ENCODE results near the gene UBL4B.

Gene UBL4B

DNA sequence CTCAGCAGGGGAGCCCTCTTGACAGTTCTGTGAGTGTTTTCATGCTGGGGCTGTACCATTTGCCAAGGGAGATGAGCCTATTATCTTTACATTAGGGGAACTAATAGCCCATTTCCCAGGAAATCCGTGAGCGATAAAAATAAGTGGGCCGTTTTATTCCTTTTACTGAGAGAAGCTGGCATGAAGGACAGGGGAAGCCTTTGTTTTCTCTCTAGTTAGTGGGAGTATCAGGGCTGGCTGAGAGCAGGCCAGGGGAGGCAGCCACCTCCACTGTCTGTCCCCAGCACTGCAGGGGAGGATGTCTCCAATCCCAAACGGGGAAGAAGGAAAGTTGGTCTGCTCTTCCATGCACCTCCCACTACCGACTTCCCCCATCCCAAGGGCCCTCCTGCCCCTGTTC, 2.5 kb downstream of the UBL4B start:
- no peak for DNase-seq (ENCODE audit: low read depth)

DNA sequence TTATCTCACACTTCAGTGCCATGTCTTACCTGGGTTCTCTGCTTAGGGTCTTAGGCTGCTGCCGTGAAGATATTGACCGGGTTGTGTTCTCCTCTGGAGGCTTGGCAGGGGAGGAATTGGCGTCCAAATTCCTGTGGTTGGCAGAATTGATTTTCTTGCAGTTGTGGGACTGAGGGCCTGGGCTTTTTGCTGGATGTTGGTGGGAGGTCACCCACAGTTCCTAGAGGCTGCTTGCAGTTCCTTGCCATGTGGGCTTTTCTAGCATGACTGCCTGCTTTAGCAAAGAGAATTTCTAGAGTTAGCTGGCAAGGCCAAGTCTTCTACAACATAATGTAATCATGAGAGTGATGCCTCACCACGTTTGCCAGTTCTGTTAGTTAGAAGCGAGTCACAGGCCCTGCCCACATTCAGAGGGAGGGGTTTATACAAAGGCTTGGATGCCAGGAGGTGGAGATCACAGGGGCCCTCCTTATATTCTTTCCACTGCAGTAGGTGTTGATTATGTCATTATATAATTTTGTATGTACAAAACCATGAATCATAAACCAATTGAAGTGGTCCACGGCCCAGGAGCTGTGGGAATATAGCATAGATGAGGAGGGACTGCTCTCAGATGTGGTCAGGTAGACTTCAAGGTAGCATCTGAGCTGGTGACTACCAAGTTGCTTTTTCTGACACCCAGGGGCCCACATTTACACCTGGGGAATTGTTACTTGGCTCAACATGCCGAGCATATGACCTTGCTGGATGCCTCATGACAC, 6.6 kb downstream of the UBL4B start:
- no peak for DNase-seq (ENCODE audit: low read depth)

DNA sequence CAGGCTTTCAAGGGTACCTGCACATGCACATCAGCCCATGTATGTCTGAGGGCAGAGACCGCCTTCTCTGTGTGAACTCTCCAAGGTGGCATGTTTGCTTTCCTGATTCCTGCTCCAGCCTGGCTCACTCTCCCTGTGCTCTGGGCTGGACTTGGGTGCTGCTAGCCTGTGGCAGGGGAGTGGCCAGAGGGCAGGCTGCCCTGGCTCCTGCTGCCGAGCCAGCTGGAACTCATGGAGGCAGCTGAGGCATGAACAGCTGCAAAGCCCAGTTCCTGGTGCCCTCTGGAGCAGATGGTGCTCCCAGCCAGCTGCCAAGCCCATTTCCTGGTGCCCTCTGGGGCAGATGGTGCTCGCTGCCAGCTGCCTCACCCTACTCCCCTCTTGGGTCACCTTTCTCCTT, 7.6 kb downstream of the UBL4B start:
- no peak for DNase-seq (ENCODE audit: low read depth)

DNA sequence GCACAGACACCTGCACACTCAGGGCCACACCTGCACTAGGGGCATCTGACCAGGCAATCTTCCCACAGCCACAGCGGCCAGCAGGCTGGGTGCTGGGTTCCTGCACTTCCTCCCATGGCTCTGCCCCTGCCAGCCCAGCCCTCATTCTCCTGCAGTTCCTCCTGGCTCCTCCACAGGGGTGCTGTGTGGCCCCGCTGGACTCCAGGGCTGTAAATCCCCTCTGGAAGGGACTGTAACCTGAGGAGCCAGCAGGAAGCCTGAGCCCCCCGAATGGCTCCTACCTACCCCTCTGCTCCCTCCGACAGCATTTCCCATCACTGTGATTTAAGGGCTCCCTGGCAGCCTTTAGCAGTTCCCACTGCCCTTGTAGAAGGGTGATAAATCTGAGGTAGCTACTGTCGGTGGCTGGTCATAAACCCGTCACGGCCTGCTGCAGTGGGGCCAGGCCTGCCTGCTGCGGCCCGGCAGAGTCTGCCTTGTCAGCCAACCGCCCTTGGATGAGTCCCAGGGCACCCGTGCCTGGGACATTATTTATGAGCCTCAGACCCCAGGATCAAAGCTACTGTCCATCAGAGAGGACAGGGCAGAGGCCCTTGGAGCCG, 8.8 kb downstream of the UBL4B start:
- DNase-seq (ENCODE audit: low read depth), result no peak

DNA sequence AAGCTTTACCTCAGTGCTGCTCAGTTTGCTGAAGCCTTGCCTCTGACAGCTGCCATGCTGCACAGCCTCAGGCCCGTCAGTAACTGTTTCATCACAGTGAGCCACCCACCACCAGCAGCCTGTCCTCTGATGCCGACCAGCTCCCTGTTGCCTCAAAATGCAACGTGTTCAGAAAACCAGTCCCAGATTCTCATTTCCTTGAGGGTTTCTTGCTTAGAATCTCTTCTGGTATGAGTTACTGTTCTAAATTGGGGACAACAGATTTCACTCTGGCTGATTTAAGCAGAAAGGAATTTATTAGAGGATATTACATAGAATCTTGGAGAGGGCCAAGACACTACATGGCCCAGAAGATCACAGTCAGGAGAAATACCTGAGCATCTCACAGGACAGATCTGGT, 11.0 kb downstream of the UBL4B start:
- DNase-seq (ENCODE audit: low read depth), result no peak

DNA sequence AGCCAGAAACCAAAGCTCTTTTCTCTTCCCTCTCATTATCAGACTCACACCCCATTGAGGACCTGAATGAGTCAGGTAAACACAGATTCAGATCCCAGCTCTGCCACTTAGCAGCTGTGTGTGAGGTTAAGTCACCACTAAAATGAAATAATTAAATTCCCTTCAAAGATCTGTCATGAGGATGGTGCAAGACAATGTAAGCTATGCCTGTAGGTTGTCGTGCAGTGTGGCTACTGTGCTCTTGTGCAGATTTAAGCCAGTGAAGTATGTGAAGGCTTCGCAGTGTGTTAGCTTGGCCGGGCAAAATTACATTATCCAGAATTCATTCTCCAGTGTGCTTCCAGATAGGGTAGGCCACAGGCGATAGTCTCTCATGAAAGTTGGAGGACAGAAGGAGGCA, 13.6 kb downstream of the UBL4B start:
- no peak for DNase-seq (ENCODE audit: low read depth)

DNA sequence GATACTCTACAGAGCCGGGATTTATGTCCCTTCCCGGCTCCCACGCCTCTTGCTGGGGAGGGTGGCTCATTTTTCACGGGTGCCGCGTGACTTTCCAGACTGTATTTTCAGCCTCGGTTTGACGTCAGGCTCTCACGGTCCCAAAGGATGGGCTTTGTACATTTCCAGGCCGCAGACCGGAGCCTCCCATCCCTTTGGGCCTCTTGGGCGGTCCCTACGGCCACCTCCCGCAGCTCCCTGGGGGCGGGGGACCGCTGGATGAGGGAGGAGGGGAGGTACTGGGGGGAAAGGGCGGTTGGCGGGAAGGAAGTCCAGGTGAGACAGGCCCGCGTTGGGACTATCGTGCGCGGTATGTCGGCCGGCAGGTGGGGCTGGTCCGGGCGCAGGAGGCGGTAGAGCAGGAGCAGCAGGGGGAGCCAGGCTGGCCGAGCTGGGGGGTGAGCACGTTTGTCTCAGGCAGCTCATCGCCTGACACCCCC, 17.9 kb downstream of the UBL4B start:
- DNase-seq (ENCODE audit: low read depth), result no peak

DNA sequence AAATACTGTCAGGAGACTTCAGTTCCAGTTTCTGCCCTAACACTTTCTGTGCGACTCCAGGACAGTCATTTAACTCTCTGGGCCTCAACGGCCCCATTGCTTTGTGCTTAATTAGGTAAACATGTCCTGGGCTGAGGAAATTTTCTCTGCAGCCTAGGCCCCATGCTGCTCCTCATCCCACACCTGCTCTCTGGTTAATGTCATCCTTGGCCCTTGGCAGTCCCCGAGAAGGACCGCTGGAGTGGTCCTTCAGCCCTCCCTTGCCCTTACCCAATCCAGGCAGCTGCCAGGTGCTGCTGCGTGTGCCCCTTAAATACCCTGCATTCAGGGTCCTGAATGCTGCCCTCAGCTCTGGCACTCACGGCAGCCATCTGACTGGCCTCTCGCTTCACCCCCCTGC, 18.7 kb downstream of the UBL4B start:
- no peak for DNase-seq (ENCODE audit: low read depth)

DNA sequence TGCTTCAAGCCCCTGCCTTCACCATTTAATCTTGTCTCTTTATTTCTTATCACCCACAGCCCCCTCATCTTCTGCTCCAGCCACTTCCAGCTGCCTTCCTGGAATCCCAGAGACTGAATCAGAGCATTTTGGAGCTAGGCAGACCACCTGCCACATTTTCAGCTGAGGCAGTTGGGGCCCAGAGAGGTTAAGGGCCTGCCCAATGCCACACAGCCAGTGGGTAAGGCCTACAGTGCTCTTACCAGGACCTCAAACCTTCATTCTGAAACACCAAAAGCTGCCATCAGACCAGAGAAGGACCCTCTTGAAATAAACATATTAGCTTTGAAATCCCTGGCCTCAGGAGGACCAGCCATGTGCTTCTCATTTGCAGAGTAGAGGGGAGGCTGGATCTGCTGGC, 20.4 kb downstream of the UBL4B start:
- no peak for DNase-seq (ENCODE audit: low read depth)

DNA sequence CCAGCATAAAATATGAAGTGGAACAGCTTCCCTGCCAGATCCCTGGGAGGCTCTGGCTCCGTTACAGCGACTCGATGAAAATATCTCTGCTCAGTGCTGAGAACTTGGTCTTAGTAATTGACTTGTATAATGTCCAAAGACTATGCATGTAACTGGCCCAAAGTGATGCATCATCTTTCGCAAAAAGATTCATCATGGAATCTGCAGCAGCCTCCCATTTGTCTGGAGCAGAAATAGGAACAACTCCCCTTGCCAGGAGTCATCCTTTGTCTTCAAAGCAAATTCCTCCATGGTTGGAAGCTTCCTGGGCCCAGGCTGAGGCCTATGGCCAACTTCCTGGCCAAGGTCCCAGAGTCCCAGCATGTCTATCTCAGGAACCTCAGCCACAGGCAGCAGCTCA, 21.2 kb downstream of the UBL4B start:
- no peak for DNase-seq (ENCODE audit: low read depth)

DNA sequence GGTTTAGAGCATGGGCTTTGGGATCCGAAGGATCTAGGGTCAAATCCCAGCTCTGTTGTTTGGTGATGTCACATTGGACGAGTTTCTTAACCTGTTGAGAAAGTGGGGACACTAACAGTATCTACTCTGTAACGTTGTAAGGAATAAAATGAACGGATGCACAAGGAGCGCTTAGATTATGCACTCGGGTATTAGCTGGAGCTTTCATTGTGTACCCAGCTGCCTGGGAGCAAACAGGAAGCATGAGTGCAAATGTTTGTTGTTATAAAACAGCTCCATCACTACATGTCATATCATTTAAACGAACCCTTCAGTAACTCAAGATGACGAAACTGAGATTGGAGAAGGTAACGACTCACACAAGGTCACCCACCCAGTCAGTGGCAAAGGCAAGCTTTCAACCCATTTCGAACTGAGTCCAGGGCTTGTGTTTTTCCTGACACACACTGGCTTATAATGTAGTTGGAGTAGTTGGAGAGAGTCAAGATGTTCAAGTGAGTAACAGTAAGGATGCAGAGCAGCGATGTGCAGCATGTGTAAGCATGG, 21.9 kb downstream of the UBL4B start:
- no peak for DNase-seq (ENCODE audit: low read depth)

DNA sequence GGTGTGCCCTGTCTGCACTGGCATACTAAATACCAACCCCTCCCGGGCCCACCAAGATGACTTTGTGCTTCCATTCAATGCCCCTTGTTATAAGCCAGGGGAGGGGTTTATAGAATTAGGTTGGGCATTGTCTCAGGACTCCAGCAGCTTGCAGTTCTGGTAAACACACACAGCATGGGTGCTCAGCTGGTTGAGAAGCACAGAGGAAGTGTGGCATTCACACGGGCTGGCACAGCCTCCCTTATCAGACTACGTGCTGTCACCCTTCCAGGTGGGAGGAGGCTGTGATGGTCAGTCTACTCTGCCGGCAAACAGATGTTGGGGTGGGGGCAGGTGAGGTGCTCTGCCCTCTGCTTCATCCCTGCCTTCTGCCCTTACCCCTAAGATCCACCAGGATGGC, 23.0 kb downstream of the UBL4B start:
- DNase-seq (ENCODE audit: low read depth), result no peak

DNA sequence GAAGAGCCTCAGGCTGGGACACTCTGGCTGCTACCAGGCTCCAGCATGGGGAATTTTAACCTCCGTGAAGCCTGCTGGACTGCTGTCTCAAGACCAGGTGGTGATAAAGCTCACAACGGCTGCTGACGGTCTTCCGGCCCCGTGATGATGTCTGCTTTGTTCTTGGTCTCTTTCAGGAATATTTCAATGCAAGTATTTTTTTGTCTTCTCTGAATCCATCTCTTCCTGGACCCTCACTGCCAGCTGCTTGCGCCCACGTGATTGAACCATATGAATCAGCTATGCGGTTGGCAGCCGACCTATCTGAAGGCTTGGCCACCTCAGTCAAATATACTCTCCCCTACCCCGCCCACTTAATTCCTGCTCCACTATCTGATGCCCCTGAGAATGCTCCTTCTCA, 23.4 kb downstream of the UBL4B start:
- no peak for DNase-seq (ENCODE audit: low read depth)

DNA sequence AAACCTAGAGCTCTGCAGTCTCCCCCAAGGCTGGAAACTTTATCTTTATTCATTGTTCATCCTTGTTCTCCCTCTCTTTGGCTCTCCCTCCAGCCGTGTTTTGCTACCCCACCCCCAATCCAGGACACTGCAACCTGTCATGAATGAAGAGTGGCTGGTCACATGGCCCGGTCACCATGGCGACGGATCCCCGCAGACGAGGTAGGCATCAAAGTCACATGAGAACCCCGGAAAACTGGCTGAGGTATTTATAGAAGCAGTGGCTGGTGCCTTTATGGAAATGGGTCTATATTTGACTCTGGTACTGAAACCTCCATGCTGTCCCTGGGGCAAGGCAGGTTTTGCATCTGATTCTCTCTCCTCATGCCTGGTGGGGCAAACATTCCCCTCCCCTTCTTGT, 24.7 kb downstream of the UBL4B start:
- no peak for DNase-seq (ENCODE audit: low read depth)

DNA sequence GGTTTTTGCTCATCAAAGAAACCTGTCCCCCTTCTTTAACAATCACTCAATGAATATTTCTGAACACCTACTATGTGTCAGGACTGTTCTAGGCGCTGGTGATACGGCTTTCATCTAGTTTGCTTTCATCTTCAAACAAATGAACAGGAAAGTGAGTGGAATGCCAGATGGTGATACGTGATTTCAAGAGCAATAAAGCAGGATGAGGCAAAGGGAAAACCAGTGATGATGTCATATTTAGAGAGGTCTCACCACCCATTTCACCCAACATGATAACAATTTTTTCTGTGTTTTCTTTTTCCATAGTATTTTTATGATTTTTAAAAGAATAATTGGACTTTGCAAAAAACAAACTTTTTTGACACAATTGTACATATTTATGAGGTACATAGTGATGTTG, 26.7 kb downstream of the UBL4B start:
- no peak for DNase-seq (ENCODE audit: low read depth)

DNA sequence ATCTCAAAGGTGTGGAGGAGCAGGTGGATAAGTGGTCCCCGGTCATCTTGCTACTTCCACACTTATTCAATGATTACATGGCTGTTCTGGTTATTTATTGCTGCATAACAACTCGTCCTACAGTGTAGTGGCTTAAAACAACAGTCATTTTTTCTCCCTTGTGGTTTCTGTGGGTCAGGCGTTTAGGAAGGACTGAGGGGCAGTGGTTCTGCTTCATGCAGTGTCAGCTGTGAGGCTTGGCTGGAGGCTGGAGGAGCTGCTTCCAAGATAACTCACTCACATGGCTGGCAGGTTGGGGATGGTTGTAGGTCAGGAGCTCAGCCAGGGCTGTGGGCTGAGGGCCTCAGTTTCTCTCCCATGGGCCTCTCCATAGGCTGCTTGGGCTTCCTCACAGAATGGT, 32.1 kb downstream of the UBL4B start:
- no peak for DNase-seq (ENCODE audit: low read depth)

DNA sequence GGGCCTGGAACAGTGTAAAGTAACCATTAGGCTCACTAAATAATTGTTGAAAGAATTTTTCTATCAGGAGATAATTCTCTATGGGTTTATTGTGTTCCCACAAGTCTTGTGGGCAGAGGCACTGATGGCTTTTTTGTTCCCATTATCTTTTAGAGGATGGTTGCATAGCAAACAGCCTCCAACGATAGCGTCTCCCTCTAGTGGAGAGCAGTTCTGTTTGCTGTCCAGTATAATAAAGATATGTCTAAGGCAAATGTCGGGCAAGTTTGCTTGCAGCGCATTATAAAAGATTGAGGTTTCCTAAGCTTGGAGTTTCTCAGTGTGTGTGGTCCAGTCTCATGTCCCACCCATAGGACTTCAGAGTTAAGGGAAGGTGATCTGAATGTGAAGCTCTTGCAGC, 36.7 kb downstream of the UBL4B start:
- DNase-seq (ENCODE audit: low read depth), result no peak

DNA sequence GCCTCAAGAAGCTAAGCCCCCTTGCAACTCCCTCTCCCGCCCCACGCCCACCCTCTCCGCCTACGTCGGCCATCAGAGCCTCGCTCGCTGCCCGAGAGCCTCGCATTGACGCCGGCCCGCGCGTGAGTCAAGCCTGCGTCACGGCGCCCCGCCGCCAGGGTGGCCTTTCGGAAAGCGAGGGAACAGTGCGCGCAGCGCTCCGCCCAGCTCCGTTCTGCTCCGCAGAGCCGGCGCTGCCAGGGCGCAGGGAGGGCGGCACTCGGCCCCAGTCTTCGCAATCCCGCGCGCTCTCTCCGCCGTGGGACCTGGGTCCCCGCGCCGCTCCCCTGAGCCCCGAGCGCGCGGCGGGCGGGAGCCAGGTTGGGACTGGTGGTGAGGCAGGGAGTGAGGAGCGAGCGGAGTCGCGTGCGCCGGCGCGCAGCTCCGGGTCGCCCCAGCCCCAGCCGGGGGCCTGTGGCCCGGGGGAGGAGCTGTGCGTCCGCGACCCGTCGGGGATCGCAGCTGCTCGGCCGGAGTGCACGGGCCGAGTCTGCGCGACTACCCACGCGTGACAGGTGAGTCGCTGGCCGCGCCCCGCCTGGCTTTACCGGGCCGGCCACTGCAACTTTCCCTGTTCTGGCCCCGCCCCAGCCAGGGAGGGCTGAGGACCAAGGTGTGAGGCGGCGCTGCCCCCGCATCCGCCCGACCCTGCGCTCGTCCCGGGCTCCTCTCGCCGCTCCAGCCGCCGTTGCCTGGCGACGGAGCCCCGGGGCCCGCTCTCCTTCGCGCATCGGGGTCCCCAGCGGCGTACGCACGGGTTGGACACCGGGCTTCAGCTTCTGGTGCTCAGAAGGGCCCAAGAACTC, 38.3 kb downstream of the UBL4B start, which contains the start of gene SLC6A17:
SLC6A17 (plus strand) TSS at position 165 of the 845 bp plus-strand sequence. CDS start 16,436 bp downstream, outside the sequence.
- no peak for DNase-seq (ENCODE audit: low read depth)

DNA sequence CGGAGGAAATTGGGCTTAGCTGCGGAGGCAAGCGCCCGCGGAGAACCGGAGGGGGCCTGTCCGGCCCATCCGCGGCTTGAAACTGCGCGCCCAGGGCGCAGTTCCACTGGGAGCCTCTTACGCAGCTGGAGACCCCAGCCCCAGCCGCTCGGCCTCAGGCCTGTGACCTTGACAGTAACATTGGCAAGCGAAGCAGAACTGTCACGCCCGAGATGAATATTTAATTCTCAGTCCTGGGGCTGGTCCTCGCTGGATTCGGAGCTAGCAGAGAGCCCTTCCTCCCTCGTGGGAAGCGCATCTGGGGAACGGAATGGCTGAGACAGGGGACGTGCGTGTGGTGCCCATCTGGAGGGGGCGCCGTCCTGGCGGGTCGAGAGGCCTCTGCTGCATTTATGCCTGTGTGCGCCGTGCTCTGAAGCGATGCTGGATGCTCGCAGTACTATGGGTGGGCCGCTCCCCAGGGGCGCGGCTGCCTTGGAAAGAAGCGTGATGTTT, 39.0 kb downstream of the UBL4B start:
- no peak for DNase-seq (ENCODE audit: low read depth)

DNA sequence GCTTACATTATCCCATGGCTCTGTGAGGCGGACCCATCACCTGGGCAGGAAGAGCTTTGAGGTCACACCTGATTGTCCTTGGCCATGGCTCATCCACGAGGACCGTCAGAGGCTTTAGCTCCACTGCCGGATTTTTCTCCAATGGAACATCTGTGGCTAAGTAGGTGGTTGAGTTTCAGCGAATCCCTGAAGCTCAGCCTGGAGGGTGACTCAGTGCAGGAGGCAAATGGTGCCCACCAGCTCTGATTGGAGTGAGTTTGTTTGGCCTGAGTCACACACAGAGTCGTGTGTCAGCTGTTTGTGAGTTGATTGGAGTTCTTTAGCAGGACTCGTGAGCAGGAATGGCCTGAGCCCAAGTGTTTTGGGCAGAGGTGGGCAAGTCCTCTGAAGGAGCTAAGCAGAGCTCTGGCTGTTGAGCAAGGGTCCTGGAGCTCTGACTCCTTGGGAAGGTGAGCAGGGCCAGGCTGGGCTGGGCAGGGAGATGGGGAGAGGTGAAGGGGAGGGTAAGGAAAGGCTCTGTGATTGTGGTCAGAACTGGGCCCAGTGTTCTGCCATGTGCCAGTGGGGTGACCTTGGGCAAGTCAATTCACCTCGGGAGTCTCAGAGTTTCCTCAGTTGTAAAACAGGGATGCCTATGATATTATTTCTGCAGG, 40.0 kb downstream of the UBL4B start:
- no peak for DNase-seq (ENCODE audit: low read depth)

DNA sequence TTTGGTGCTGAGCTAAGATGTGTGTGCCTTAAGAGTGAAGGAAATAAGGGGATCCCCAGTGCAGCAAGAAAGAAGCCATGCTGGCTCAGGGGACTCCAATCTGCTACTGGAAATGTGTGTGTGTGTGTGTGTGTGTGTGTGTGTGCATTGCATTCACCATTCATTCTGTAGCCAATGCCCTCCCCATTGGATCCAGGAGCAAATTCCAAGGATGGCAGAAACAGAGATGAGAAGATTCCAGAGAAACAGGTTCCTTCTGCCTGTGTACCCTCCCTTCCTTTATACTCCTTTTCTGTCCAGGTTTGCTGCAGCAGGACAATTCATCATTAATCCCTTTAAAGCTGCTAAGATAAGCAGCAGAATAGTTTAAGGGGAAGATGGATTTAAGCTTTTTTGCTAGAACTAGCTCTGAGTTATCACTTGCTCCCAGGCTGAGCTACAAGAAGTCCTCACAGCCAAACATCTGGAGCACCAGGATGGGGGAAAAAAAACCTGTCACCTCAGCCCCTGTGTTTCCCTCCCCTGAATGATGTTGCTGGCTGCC, 41.2 kb downstream of the UBL4B start:
- no peak for DNase-seq (ENCODE audit: low read depth)
